K562 (cell line): ENCODE measurements around the gene GPATCH3. TPM values are rescaled to one million over a fixed set of nuclear protein-coding genes. Genes with fewer than 3 reads are reported as not detected.

Experiments
- ATF4 ChIP-seq: fragments of 450-650 bp; formaldehyde crosslinking; IDR thresholded peaks from 2 replicates; pipeline ENCODE4 v1.4.0; 2022; ENCODE audit warnings: mild to moderate bottlenecking, moderate library complexity
- BCL6 ChIP-seq: fragments of 250-450 bp; sonication (Bioruptor Pico); IDR thresholded peaks from 2 replicates; pipeline ENCODE4 v1.4.0; 2020
- CCNT2 ChIP-seq: IDR thresholded peaks from 2 replicates; pipeline ENCODE4 v1.6.1; 2011; ENCODE audit warnings: borderline replicate concordance, low read depth, mild to moderate bottlenecking, moderate library complexity, mixed read lengths, low read length; ENCODE audit not compliant: insufficient read length; ENCODE audit errors: extremely low read depth
- REST ChIP-seq, 2 experiments: fragments of 450-650 bp; formaldehyde crosslinking in 1 of 2; IDR thresholded peaks; 2 replicates each; pipeline versions ENCODE4 v1.4.0 to v1.6.1; 2014 to 2020; ENCODE audit warnings: mild to moderate bottlenecking in 2 of 2, borderline replicate concordance in 1 of 2, low read depth in 1 of 2
- TAL1 ChIP-seq: fragments of 450-650 bp; IDR thresholded peaks from 2 replicates; pipeline ENCODE4 v1.6.1; 2016; ENCODE audit warnings: mild to moderate bottlenecking
- TCF3 ChIP-seq: sonication (generic); formaldehyde crosslinking; IDR thresholded peaks from 2 replicates; pipeline ENCODE4 v1.4.0; 2020; ENCODE audit warnings: mild to moderate bottlenecking, missing genetic modification reagents
- TFAP4 ChIP-seq: sonication (generic); formaldehyde crosslinking; IDR thresholded peaks from 2 replicates; pipeline ENCODE4 v1.8.0; 2022; ENCODE audit warnings: missing genetic modification reagents, mild to moderate bottlenecking, moderate library complexity, borderline replicate concordance
- ZNF707 ChIP-seq: fragments of 250-450 bp; sonication (Bioruptor Pico); conservative IDR thresholded peaks from 2 replicates; pipeline ENCODE4 v1.8.0; 2022; ENCODE audit warnings: inconsistent platforms, mild to moderate bottlenecking, moderate library complexity
- ZNF778 ChIP-seq: fragments of 450-650 bp; formaldehyde crosslinking; IDR thresholded peaks from 2 replicates; pipeline ENCODE4 v1.4.0; 2020; ENCODE audit warnings: mild to moderate bottlenecking, moderate library complexity
- polyA plus RNA-seq, 8 experiments: library from polyadenylated mRNA; depleted of rRNA in 4 of 8; stranded (reverse) in 5 of 8; unstranded in 3 of 8; fragments of >200 nt; fragmentation: Nextera tagmentation in 2 of 8; fragmentation: Illumina TruSeq in 1 of 8; extraction: Ambion mirVana in 2 of 8; extraction: Trizol in 1 of 8; gene quantifications; 2 replicates each; pipeline versions ENCODE4 v1.2.1 to v1.2.3, GENCODE V29; 2011 to 2014; ENCODE audit warnings: inconsistent platforms in 1 of 8, missing spikeins in 1 of 8
- total RNA-seq, 7 experiments: library from RNA; depleted of rRNA in 6 of 7; stranded (reverse); fragments of >200 nt in 6 of 7; fragmentation: Illumina TruSeq in 2 of 7; extraction: Trizol in 2 of 7; gene quantifications; 2 replicates each; pipeline versions ENCODE4 v1.2.1 to v1.2.3, GENCODE V29; 2011 to 2021; ENCODE audit warnings: low replicate concordance in 1 of 7
- TF ChIP-seq, protein P1 (sequence below): fragments of 450-650 bp; IDR thresholded peaks from 2 replicates; pipeline ENCODE4 v1.6.1; 2018; ENCODE audit warnings: mild to moderate bottlenecking, low read depth; ENCODE audit not compliant: partially characterized antibody
- TF ChIP-seq, protein P2 (sequence below), 2 experiments: fragments of 450-650 bp; conservative IDR thresholded peaks; 2 replicates each; pipeline ENCODE4 v1.6.1; 2017; ENCODE audit warnings: mild to moderate bottlenecking in 2 of 2, moderate library complexity in 2 of 2

Gene GPATCH3
- total and polyA plus RNA-seq, 9 of the 15 experiments (the other 6 are each of a cell fraction or from before 2014, with no cell fraction given): 1.6 to 23.0 (median 13.3) TPM

DNA sequence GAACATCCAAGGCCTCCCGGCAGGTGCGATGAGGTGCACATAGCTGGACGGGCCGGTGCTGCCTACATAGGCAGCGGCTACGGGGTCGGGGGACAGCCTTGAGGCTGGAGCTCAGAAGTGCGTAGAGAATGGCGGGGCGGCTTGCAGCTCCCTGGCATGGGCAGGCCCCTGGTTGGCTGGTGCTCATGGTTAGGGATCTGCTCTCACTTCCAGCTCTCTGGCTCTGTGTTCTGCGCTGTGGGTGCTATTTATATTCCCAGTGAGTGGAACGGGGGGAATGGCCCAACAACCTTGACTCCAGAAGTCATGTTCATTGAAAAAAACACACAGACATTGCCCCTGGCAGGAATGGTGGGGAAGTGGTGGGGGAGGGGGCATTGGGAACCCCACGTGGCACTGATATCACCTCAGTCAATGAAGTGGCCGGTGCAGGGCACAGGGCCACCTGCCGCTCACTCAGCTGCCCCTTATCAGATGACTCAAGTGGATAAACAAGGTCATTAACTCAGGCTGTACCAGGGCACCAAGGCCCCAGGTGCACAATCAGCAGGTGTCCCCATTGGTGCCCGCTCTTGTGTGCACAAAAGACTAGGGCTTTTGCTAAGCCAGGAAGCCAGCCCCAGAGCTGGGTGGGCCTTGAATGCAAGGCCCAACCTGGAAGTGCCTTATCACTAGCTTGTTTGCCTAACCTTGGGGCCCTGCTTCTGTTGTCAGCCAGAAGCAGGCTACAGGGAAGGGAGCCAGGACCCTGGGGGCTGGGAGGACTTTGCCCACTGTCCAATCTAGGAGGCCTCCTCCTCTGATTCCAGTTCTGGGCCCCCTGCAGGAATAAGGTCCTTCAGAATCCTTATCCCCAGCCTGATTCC is 13.7 kb upstream of the GPATCH3 start, which contains the start of gene NR0B2 (continued):
- TF ChIP-seq REST (IDR thresholded peaks at IDR 0.05; ENCODE audit: borderline replicate concordance) (no peak), REST (CRISPR knock-in tag; IDR thresholded peaks at IDR 0.05; ENCODE audit: low read depth) (peak; percentile 36; the same call in 1 of the 2 replicates), ATF4 (CRISPR knock-in tag) (peak; percentile 58; the same call in 1 of the 2 replicates), TCF3 (peak; percentile 62), BCL6 (CRISPR knock-in tag) (peak; percentile 28; the same call in 1 of the 2 replicates), ZNF707 (CRISPR knock-in tag) (no peak), CCNT2 (no peak), TAL1 (peak; percentile 28; the same call in 1 of the 2 replicates), ZNF778 (CRISPR knock-in tag) (no peak), TFAP4 (CRISPR knock-in tag) (peak; percentile 65; the same call in 1 of the 2 replicates)
- TF ChIP-seq, protein P1, sequence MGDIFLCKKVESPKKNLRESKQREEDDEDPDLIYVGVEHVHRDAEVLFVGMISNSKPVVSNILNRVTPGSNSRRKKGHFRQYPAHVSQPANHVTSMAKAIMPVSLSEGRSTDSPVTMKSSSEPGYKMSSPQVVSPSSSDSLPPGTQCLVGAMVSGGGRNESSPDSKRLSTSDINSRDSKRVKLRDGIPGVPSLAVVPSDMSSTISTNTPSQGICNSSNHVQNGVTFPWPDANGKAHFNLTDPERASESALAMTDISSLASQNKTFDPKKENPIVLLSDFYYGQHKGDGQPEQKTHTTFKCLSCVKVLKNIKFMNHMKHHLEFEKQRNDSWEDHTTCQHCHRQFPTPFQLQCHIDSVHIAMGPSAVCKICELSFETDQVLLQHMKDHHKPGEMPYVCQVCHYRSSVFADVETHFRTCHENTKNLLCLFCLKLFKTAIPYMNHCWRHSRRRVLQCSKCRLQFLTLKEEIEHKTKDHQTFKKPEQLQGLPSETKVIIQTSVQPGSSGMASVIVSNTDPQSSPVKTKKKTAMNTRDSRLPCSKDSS: no peak
- TF ChIP-seq, protein P2, sequence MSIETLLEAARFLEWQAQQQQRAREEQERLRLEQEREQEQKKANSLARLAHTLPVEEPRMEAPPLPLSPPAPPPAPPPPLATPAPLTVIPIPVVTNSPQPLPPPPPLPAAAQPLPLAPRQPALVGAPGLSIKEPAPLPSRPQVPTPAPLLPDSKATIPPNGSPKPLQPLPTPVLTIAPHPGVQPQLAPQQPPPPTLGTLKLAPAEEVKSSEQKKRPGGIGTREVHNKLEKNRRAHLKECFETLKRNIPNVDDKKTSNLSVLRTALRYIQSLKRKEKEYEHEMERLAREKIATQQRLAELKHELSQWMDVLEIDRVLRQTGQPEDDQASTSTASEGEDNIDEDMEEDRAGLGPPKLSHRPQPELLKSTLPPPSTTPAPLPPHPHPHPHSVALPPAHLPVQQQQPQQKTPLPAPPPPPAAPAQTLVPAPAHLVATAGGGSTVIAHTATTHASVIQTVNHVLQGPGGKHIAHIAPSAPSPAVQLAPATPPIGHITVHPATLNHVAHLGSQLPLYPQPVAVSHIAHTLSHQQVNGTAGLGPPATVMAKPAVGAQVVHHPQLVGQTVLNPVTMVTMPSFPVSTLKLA (conservative IDR thresholded peaks at IDR 0.05): 0 out of 4 replicates have a peak, but pooled peaks have one; percentile 17 to 20
